Lower leg skin (tissue), 4 donors: Measurements from ENCODE around the gene ADCY1. TPM values are rescaled to one million over a fixed set of nuclear protein-coding genes. Genes with fewer than 3 reads are reported as not detected.

Experiments used
- DNase-seq, 2 donors: peaks; one replicate each; pipeline ENCODE4 v3.0.0-alpha.2; 2019; ENCODE audit warnings: low spot score in 2 of 2
- H3K4me3 ChIP-seq: fragments of 200-600 bp; sonication (generic); 2 replicates; pipeline ENCODE4 v1.5.1; 2017; ENCODE audit warnings: mild to moderate bottlenecking, low read depth; ENCODE audit not compliant: poor library complexity, severe bottlenecking
- CTCF ChIP-seq, 3 donors: fragments of 450-650 bp; IDR thresholded peaks; one replicate each; pipeline ENCODE4 v1.5.1; 2016; ENCODE audit warnings: antibody characterized with exemption in 3 of 3, mild to moderate bottlenecking in 3 of 3, moderate library complexity in 2 of 3
- POLR2A ChIP-seq, 2 donors: fragments of 450-650 bp; IDR thresholded peaks; one replicate each; pipeline ENCODE4 v1.6.1; 2016 to 2017; ENCODE audit warnings: antibody characterized with exemption in 2 of 2, mild to moderate bottlenecking in 1 of 2, moderate library complexity in 1 of 2
- WGBS, 2 donors: methylation state at CpG; one replicate each; pipeline ENCODE4 v1.1.5; 2018; 5-methylcytosine and 5-hydroxymethylcytosine counted together
- intact Hi-C: fragments of 100-400 bp; cut with DNase I; formaldehyde crosslinking; loops from one replicate; pipeline ENCODE4 v1.15.0; 2023; ENCODE audit warnings: low total_unique reads
- total RNA-seq, 4 donors: library from RNA; depleted of rRNA; stranded (reverse); fragments of >200 nt; gene quantifications; one replicate each; pipeline ENCODE4 v1.1.0, GENCODE V29; 2016

Gene ADCY1
- total RNA-seq, 4 donors from 2014 or later, result 0.04 to 0.74 (median 0.40) TPM

GRCh38 chr7:45646207-45646821 is 72.1 kb downstream of the ADCY1 start:
- intact Hi-C loops, result no loop called here
- peak; percentile 4 to 78 for DNase-seq

GRCh38 chr7:45646996-45647825 is 73.0 kb downstream of the ADCY1 start:
- TF ChIP-seq CTCF (IDR thresholded peaks at IDR 0.05) (no peak), POLR2A (IDR thresholded peaks at IDR 0.05) (no peak)
- H3K4me3 ChIP-seq, result no peak overlapping the region
- peak; percentile 8 to 59 for DNase-seq
- 82 to 83% methylated on average over 11 to 12 of the region's 12 CpGs for WGBS, 2 donors
- intact Hi-C loops, result no loop called here

More at GRCh38 chr7:45646207-45646821, 72.1 kb downstream of the ADCY1 start:
- H3K4me3 ChIP-seq, result no peak overlapping the region
- WGBS, 2 donors, result 94 to 95% methylated on average over 5 to 6 of the region's 6 CpGs
- TF ChIP-seq POLR2A (IDR thresholded peaks at IDR 0.05) (no peak), CTCF (IDR thresholded peaks at IDR 0.05) (no peak)

DNA sequence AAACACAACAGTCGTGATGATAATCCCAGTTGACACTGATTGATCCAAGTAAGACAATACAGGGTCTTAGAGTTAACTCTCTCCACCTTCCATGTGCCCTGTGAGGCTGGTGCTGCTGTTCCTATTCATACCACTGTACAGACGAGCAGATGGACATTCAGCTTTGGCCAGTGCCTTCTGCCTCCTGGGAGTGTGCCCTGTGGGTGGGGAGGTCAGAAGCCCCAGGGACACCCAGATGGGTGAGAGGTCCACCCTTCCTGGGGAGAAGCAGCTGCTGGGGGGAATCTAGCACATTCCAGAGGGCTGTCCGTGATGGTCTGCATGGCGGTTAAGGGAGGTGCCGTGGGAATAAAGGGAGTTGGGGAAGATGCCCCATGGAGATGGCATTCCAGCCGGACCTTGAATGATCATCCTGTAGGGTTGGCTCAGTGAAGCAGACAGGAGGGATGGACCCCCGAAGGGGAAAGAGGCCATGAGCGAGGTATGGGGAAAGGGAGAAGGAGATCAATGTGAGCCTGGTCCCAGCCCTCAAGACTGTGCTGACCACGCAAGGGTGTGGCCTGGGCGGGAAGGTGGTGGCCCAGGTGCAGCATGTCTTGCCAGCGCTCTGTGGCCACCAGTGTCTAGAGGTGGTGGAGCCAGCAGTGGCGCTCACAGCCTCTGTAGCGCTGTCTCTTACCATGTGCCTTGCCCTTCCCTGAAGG is 74.0 kb downstream of the ADCY1 start:
- 88 to 89% methylated on average over 13 of the region's 13 CpGs for WGBS, 2 donors
- intact Hi-C loops, result no loop called here
- H3K4me3 ChIP-seq, result no peak overlapping the region
- DNase-seq, result peak in 1 of 2 donors; percentile 75
- TF ChIP-seq CTCF (IDR thresholded peaks at IDR 0.05), result no peak
- TF ChIP-seq POLR2A (IDR thresholded peaks at IDR 0.05), result no peak

DNA sequence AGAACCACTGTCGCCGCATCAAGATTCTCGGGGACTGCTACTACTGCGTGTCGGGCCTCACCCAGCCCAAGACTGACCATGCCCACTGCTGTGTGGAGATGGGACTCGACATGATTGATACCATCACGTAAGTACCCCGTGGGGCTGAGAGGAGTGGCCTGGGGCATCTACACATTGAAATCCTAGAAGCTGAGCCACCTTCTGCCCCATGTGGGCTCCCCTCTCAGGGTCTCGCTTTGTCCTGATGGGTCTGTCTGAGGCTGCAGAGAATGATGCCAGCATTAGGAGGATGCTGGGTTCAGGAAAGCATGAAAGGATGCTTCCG is 74.5 kb downstream of the ADCY1 start:
- DNase-seq, result no peak
- TF ChIP-seq CTCF (IDR thresholded peaks at IDR 0.05) (no peak), POLR2A (IDR thresholded peaks at IDR 0.05) (no peak)
- H3K4me3 ChIP-seq, result no peak overlapping the region
- intact Hi-C loops, result no loop called here
- 92 to 94% methylated on average over 10 of the region's 10 CpGs for WGBS, 2 donors

DNA sequence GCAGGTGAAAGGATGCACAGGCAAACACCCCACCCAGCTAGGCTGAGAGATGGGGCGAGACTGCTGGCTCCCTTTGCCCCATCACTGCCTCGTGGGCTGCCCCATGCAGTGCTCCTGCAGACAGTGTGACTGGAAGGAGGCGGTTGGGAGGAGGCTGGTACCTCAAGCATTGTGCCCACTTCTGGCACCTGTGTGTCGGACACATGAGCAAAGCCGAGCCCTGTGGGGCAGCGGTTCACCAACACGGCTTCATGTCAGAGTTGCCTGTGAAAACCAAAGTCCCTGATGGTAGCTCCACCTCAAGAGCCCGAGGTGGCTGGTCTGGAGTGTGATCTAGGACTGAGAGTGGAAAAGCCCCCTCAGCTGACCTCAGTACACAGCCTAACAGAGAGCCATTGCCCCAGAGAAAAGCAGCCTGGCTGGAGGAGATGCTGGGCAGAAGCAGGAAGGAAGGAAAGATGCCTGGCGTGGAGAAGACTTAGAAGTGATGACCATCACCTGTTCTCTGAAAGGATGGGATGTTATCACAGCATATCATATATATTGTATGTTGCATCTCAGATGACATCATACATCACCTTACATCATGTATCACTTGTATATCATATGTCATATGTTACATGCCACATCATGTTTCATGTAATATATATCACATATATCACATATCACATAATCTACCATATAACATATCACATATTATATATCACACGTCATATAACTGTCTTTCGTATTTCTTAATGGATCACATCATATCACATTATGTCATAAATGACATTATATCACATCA is 75.6 kb downstream of the ADCY1 start:
- no peak for TF ChIP-seq POLR2A (IDR thresholded peaks at IDR 0.05)
- TF ChIP-seq CTCF (IDR thresholded peaks at IDR 0.05), result no peak
- intact Hi-C loops, result no loop called here
- DNase-seq, result peak in 1 of 2 donors; percentile 72
- 88 to 93% methylated on average over 11 of the region's 11 CpGs for WGBS, 2 donors
- H3K4me3 ChIP-seq, result no peak overlapping the region
